T-cell (primary cell): ENCODE results near the gene PABPC1L. TPM values are rescaled to one million over a fixed set of nuclear protein-coding genes. Genes with fewer than 3 reads are reported as not detected.

Experiments
- ATAC-seq, 4 experiments: fragments of 200-7000 bp in 3 of 4; fragments of 150-1000 bp in 1 of 4; cut with Tn5 transposase; replicated peaks in 1 of 4; 1 replicate in 3 of 4; 2 replicates in 1 of 4; pipeline ENCODE4 v1.10.0; 2021; ENCODE audit warnings: moderate library complexity in 3 of 4, mild to moderate bottlenecking in 2 of 4, moderate number of reproducible peaks in 1 of 4
- CTCF ChIA-PET, 2 donors: fragments of 300-600 bp; sonication (Branson Sonifier 250); formaldehyde crosslinking; loops; one replicate each; lab custom pipeline; 2022; ENCODE audit warnings: antibody characterized with exemption in 2 of 2; lab: Charles Lee
- POLR2A ChIA-PET, 2 donors: fragments of 300-600 bp; sonication (Branson Sonifier 250); formaldehyde crosslinking; loops; one replicate each; lab custom pipeline; 2022; ENCODE audit warnings: antibody characterized with exemption in 2 of 2; lab: Charles Lee
- DNase-seq, 35 experiments: peaks; one replicate each; pipeline versions ENCODE4 v3.0.0 to v3.0.0-alpha.2; 2013 to 2023
- H3K27ac ChIP-seq: one replicate; pipeline ENCODE4 v1.5.1; 2013; ENCODE audit warnings: low read length
- H3K27me3 ChIP-seq, 2 experiments: replicated peaks in 1 of 2; 1 replicate in 1 of 2; 2 replicates in 1 of 2; pipeline versions ENCODE4 v1.6.1 to v1.7.0; 2013; ENCODE audit warnings: low read length in 1 of 2, mixed read lengths in 1 of 2; ENCODE audit not compliant: control insufficient read depth in 2 of 2, insufficient read depth in 2 of 2; ENCODE audit errors: extremely low read depth in 1 of 2
- H3K36me3 ChIP-seq, 2 donors: 1 replicate in 1 of 2; 2 replicates in 1 of 2; pipeline versions ENCODE4 v1.6.1 to v1.7.0; 2013; ENCODE audit warnings: low read length in 1 of 2; ENCODE audit not compliant: control insufficient read depth in 2 of 2, insufficient read depth in 1 of 2; ENCODE audit errors: extremely low read depth in 1 of 2
- H3K4me1 ChIP-seq, 2 experiments: 1 replicate in 1 of 2; 2 replicates in 1 of 2; pipeline versions ENCODE4 v1.6.1 to v1.7.0; 2013; ENCODE audit warnings: low read length in 2 of 2, mixed read lengths in 1 of 2; ENCODE audit not compliant: insufficient read depth in 2 of 2, control insufficient read depth in 1 of 2; ENCODE audit errors: extremely low read depth in 1 of 2
- H3K4me3 ChIP-seq, 2 donors: 1 replicate in 1 of 2; 2 replicates in 1 of 2; pipeline versions ENCODE4 v1.5.1 to v1.7.0; 2013; ENCODE audit warnings: mild to moderate bottlenecking in 2 of 2, low read length in 1 of 2, moderate library complexity in 1 of 2; ENCODE audit not compliant: control insufficient read depth in 1 of 2; ENCODE audit errors: extremely low read depth in 1 of 2
- H3K9me3 ChIP-seq: 2 replicates; pipeline ENCODE4 v1.7.0; 2013
- H3K27ac Mint-ChIP-seq, 2 donors: one replicate each; pipeline ENCODE4 v1.8.0; 2020 to 2021; ENCODE audit warnings: mild to moderate bottlenecking in 2 of 2, mixed read lengths in 2 of 2
- H3K27me3 Mint-ChIP-seq, 2 donors: one replicate each; pipeline ENCODE4 v1.8.0; 2021 to 2022; ENCODE audit warnings: mixed read lengths in 2 of 2
- H3K36me3 Mint-ChIP-seq: one replicate; pipeline ENCODE4 v1.8.0; 2021; ENCODE audit warnings: mixed read lengths
- H3K4me1 Mint-ChIP-seq, 3 donors: one replicate each; pipeline ENCODE4 v1.8.0; 2020 to 2022; ENCODE audit warnings: mixed read lengths in 3 of 3, mild to moderate bottlenecking in 1 of 3
- H3K4me3 Mint-ChIP-seq, 3 donors: one replicate each; pipeline ENCODE4 v1.8.0; 2020 to 2022; ENCODE audit warnings: mild to moderate bottlenecking in 3 of 3, mixed read lengths in 3 of 3, moderate library complexity in 3 of 3
- H3K9me3 Mint-ChIP-seq, 3 donors: one replicate each; pipeline ENCODE4 v1.8.0; 2020 to 2022; ENCODE audit warnings: mixed read lengths in 3 of 3
- WGBS: methylation state at CpG from one replicate; pipeline ENCODE4 v1.1.5; 2013; ENCODE audit warnings: missing lambda C conversion rate; ENCODE audit not compliant: insufficient coverage; 5-methylcytosine and 5-hydroxymethylcytosine counted together
- total RNA-seq, 35 experiments: library from RNA in 6 of 35; stranded (reverse) in 6 of 35; fragments of 120-200 nt in 1 of 35; gene quantifications; one replicate each; pipeline versions ENCODE4 v1.2.1 to v1.2.4 and lab custom pipeline; 2013 to 2026

The PABPC1L gene
- total RNA-seq, 5 donors from 2014 or later (not counting 1 experiment from before 2014, with no cell fraction given): 45.6 to 66.2 (median 58.2) TPM

DNA sequence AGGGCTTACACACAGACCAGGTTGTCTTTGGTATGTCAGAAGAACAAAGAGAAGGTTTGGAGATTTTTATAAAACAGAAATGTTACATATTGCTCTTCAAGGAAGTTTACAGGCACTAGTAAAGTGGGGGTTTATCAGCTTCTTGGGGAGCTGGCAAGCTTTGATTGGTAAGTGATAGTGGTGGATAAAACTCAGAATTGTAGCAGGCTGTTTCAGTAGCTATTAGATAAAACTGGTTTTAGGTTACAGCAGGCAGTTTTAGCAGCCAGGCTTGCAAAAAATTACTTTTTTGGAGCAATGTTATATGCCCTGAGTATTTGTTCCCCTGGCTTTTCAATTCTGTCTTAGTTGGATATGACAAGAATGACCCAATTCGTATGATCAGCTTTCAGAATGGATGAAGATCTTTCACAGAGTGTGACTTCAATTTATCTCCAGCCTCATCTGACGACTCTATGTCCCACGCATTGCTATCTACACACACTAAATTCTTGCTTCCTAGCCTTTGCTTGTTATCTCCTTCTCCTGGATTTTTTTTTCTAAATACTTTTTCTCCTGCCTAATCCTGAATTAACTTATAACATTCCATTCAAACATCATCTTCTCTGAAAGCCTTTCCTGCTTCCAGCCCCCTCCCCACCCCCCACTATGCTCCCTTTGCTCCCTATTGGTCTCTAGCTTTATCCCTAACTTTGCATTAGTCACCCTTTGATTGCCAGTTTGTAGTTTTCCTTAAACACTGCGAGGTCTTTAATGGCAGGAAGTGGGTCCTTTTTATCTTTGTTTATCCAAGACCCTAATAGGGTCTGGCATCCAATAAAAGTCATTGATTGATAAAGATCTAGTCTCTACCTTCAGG lies 51.4 kb downstream of the PABPC1L start:
- peaks cover 15 to 30% of the 10 kb centered on the region in 2 experiments for H3K4me1 ChIP-seq
- Mint-ChIP-seq H3K36me3 (peaks cover 11% of the 10 kb centered on the region), H3K9me3 (no peaks in the 10 kb centered on the region), H3K4me1 (peaks cover 52 to 70% (median 67%) of the 10 kb centered on the region in 3 donors), H3K27me3 (no peaks in the 10 kb centered on the region), H3K27ac (peak overlapping the region; percentile 95 to 97), H3K4me3 (peak overlapping the region in 2 of 3 donors; percentile 21 to 99)
- H3K27me3 ChIP-seq: no peaks in the 10 kb centered on the region
- ATAC-seq: no peak
- no peak overlapping the region for H3K4me3 ChIP-seq
- WGBS: 100% methylated on average over 2 of the region's 4 CpGs
- peak overlapping the region; percentile 57 for H3K27ac ChIP-seq
- CTCF ChIA-PET: interaction anchor here (0.6 to 1.9 kb wide), 7 partner anchors 9 to 67 kb away, joined by 3 to 6 read pairs (median 5); partner anchors contain the start of gene PABPC1L (in 1 of the 2)
- H3K36me3 ChIP-seq: peaks cover under 1% of the 10 kb centered on the region in 2 donors
- H3K9me3 ChIP-seq: no peaks in the 10 kb centered on the region
- POLR2A ChIA-PET: interaction anchor here in 1 of 2 donors (0.6 kb wide), 2 partner anchors 17 to 20 kb away, joined by 7 to 8 read pairs; no protein-coding TSS in a partner anchor
- no peak for DNase-seq

DNA sequence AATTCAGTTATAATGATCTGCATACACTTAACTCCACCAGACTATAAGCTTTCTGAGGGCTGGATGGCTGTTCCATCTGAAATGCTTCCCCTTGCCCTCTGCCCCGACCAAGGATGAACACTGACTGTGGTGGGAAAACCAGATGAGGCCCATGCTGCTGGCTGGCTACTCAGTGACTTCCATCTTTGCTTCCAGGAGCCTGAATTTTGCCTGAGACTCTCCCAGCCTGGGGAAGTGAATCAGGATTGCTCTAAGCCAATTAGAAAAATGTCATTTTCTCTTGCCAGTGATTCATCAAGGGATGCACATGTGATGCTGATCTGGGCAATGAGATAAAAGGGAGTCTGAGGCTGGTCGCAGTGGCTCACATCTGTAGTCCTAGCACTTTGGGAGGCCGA lies 52.0 kb downstream of the PABPC1L start:
- 80% methylated on average over 1 of the region's 3 CpGs for WGBS
- no peak overlapping the region for H3K4me3 ChIP-seq
- H3K36me3 Mint-ChIP-seq: peaks cover 7% of the 10 kb centered on the region
- no peak overlapping the region for H3K27ac Mint-ChIP-seq
- H3K27ac ChIP-seq: no peak overlapping the region
- ATAC-seq: no peak
- H3K36me3 ChIP-seq: no peaks in the 10 kb centered on the region
- peaks cover 49 to 70% (median 62%) of the 10 kb centered on the region in 3 donors for H3K4me1 Mint-ChIP-seq
- no peaks in the 10 kb centered on the region for H3K27me3 ChIP-seq
- no peak for DNase-seq
- no peaks in the 10 kb centered on the region for H3K9me3 ChIP-seq
- CTCF ChIA-PET: interaction anchor here in 1 of 2 donors (0.7 kb wide), 1 partner anchor 10 kb away, joined by 4 read pairs; no protein-coding TSS in a partner anchor
- no peaks in the 10 kb centered on the region for H3K27me3 Mint-ChIP-seq
- H3K9me3 Mint-ChIP-seq: no peaks in the 10 kb centered on the region
- peaks cover 15 to 30% of the 10 kb centered on the region in 2 experiments for H3K4me1 ChIP-seq
- H3K4me3 Mint-ChIP-seq: peak overlapping the region in 1 of 3 donors; percentile 99
- POLR2A ChIA-PET: interaction anchor here (0.5 to 0.6 kb wide), 2 partner anchors 20 kb away, joined by 5 to 7 read pairs; no protein-coding TSS in a partner anchor

DNA sequence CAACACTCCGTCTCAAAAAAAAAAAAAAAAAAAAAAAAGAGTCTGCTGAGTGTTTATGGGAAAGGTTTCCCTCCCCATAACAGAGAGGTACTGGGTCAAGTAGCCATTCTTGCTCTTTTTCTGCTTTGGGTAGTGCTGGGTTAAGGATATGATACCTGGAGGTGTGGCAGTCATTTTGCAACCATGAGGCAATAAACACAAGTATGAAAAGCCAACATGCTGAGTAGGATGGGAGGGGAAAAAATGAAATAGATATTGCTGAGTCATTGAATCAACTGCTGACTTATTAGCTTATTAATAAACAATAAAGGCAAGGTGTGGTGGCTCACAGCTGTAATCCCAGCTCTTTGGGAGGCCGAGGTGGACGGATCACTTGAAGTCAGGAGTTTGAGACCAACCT lies 52.6 kb downstream of the PABPC1L start:
- ChIA-PET CTCF (interaction anchor here (0.7 to 1.6 kb wide), 2 partner anchors 9 to 16 kb away, joined by 4 read pairs; no protein-coding TSS in a partner anchor), POLR2A (interaction anchor here in 1 of 2 donors (0.6 kb wide), 1 partner anchor 914 kb away, joined by 5 read pairs; no protein-coding TSS in a partner anchor)
- Mint-ChIP-seq H3K4me3 (no peak overlapping the region), H3K27ac (no peak overlapping the region), H3K27me3 (no peaks in the 10 kb centered on the region), H3K9me3 (no peaks in the 10 kb centered on the region), H3K4me1 (peaks cover 49 to 70% (median 62%) of the 10 kb centered on the region in 3 donors), H3K36me3 (peaks cover 9% of the 10 kb centered on the region)
- H3K27me3 ChIP-seq: no peaks in the 10 kb centered on the region
- H3K36me3 ChIP-seq: no peaks in the 10 kb centered on the region
- WGBS: 100% methylated on average over 2 of the region's 3 CpGs
- no peak overlapping the region for H3K27ac ChIP-seq
- H3K9me3 ChIP-seq: no peaks in the 10 kb centered on the region
- DNase-seq (no peak), ATAC-seq (no peak)
- no peak overlapping the region for H3K4me3 ChIP-seq
- peaks cover 15 to 30% of the 10 kb centered on the region in 2 experiments for H3K4me1 ChIP-seq

DNA sequence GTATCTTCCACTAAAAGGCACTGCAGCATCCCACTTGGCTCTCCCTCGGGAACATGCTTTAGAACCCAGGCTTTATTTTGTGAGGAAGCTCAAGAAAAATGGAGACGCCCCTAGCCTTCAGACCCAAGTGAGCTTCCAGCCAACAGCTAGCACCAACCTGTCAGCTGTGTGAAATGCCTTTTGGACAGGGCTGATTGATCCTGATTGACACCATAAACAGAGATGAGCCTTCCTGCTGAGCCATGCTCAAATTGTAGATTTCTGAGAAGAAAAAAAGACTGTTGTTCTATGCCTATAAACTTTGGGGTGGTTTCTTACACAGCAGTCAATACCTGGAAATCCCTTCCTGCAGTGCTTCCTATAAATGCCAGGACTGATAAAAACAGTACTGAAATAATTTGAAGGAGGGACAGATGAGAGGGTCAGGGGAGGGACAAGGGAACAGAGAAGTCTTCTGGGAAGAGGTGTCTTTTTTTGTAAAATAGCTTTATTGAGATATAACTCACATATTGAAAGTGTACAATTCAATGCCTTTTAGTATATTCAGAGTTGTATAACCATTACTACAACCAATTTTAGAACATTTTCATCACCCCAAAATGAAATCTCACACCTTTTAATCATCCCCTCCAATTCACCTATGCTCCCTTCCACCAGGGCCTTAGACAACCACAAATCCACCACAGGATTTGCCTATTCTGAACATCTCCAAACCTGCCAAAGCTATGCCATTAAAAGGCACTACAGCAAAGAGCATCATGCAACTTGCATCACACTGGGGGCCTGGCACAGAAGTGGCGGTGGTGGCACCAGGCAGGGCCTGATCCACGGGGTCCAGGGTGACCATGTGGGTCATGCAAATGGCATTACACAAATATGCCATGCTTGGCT lies 53.7 kb downstream of the PABPC1L start:
- Histone ChIP-seq H3K36me3 (no peaks in the 10 kb centered on the region), H3K9me3 (no peaks in the 10 kb centered on the region), H3K27ac (no peak overlapping the region), H3K4me1 (peaks cover 17 to 26% of the 10 kb centered on the region in 2 experiments), H3K27me3 (no peaks in the 10 kb centered on the region), H3K4me3 (no peak overlapping the region)
- H3K4me1 Mint-ChIP-seq: peaks cover 40 to 64% (median 56%) of the 10 kb centered on the region in 3 donors
- CTCF ChIA-PET: interaction anchor here (0.5 to 1.6 kb wide), 5 partner anchors 15 to 54 kb away, joined by 3 to 4 read pairs (median 3); partner anchors contain the start of gene PABPC1L (in 1 of the 2)
- POLR2A ChIA-PET: no interaction called here
- peaks cover 8% of the 10 kb centered on the region for H3K36me3 Mint-ChIP-seq
- WGBS: 100% methylated on average over 2 of the region's 4 CpGs
- ATAC-seq: no peak
- H3K27ac Mint-ChIP-seq: peak overlapping the region; percentile 70 to 78
- no peaks in the 10 kb centered on the region for H3K9me3 Mint-ChIP-seq
- H3K27me3 Mint-ChIP-seq: no peaks in the 10 kb centered on the region
- no peak overlapping the region for H3K4me3 Mint-ChIP-seq
- no peak for DNase-seq

DNA sequence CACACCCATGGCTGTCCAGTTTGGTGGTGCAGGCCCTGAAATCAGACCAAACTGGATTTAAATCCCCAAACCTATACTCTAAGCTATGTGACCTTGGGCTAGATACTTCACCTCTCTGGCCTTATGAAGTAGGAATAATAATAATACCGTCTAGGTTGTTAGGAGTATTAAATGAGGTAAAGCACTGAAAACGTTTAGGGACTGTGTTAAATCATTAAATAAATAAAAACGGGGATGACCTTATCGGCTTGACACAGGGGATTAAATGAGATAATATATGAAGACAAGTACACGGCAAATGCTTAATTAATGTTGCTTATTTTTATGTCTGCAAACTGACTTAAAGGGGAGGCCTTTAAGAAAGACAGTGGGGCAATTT lies 55.8 kb downstream of the PABPC1L start:
- Mint-ChIP-seq H3K27ac (peak overlapping the region; percentile 93 to 96), H3K4me1 (peaks cover 37 to 65% (median 58%) of the 10 kb centered on the region in 3 donors), H3K4me3 (peak overlapping the region; percentile 86 to 99 (median 98)), H3K9me3 (no peaks in the 10 kb centered on the region), H3K36me3 (peaks cover 9% of the 10 kb centered on the region), H3K27me3 (no peaks in the 10 kb centered on the region)
- peak overlapping the region; percentile 95 for H3K27ac ChIP-seq
- peak overlapping the region in 1 of 2 donors; percentile 95 for H3K4me3 ChIP-seq
- no peak for ATAC-seq
- H3K27me3 ChIP-seq: no peaks in the 10 kb centered on the region
- H3K9me3 ChIP-seq: no peaks in the 10 kb centered on the region
- no peak for DNase-seq
- ChIA-PET POLR2A (interaction anchor here in 1 of 2 donors (1.0 to 1.1 kb wide), 2 partner anchors 12 to 33 kb away, joined by 3 to 6 read pairs; no protein-coding TSS in a partner anchor), CTCF (interaction anchor here in 1 of 2 donors (1.5 kb wide), 1 partner anchor 12 kb away, joined by 3 read pairs; no protein-coding TSS in a partner anchor)
- no peaks in the 10 kb centered on the region for H3K36me3 ChIP-seq
- WGBS: 45% methylated on average over 4 of the region's 5 CpGs
- H3K4me1 ChIP-seq: peaks cover 13 to 17% of the 10 kb centered on the region in 2 experiments
